Prostate gland (tissue), 2 donors: ENCODE results near the gene RASL10B.

Experiments used
- CTCF ChIP-seq, 4 experiments: fragments of 200-600 bp in 2 of 4; fragments of 450-650 bp in 2 of 4; sonication (generic) in 2 of 4; IDR thresholded peaks; 1 replicate in 3 of 4; 2 replicates in 1 of 4; pipeline ENCODE4 v1.5.1; 2016 to 2019; ENCODE audit warnings: antibody characterized with exemption in 4 of 4, mild to moderate bottlenecking in 2 of 4, moderate library complexity in 2 of 4
- POLR2A ChIP-seq: fragments of 450-650 bp; IDR thresholded peaks from one replicate; pipeline ENCODE4 v1.6.1; 2016; ENCODE audit warnings: antibody characterized with exemption, mild to moderate bottlenecking

- no peak for TF ChIP-seq CTCF (IDR thresholded peaks at IDR 0.05)
- TF ChIP-seq POLR2A = no peak
These were observed 22.5 kb upstream of the RASL10B start for GRCh38 chr17:35708951-35709350.
